GM18519 (cell line): ENCODE measurements around the gene NECAB3.

ENCODE experiments used
- ATAC-seq: cut with Tn5 transposase; IDR thresholded peaks from one replicate; pipeline ENCODE4 v1.9.1; 2021; ENCODE audit warnings: mild to moderate bottlenecking, moderate library complexity; ENCODE audit not compliant: unreplicated experiment, low FRiP score

NECAB3 gene

GRCh38 chr20:33679758-33680485, 5.7 kb upstream of the NECAB3 start:
- no peak for ATAC-seq

DNA sequence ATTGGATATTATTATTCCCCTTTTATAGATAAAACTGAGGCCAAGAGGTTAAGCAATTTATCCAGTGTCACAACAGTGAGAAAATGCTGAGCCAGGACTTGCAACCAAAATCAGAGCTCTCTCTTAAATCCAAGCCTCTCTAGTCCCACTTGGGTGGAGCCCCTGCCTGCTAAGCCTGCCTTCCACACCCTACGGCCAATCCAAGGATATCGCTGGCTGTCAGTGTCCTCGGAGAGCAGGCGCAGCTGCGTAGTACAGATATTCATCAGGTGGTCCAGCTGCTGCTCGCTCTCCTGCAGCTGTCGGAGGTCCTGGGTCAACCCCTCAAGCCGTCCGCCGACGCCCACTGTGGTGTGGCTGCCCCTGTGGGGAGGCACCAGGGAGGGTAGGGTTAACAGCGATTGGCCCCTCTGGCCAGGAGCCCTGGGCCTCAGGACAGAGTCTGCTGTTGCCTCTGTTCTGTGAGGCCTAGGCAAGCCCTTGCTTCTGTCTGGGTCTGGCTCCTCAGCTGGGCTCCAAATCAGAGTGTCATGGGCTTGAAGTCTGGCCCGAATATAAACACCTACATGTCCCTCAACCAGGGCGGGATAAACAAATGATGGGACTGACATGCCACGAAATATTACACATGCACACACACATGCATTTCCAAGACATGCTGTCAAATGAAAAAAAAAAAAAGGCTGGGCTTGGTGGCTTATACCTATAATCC, 3.9 kb upstream of the NECAB3 start:
- ATAC-seq = no peak

DNA sequence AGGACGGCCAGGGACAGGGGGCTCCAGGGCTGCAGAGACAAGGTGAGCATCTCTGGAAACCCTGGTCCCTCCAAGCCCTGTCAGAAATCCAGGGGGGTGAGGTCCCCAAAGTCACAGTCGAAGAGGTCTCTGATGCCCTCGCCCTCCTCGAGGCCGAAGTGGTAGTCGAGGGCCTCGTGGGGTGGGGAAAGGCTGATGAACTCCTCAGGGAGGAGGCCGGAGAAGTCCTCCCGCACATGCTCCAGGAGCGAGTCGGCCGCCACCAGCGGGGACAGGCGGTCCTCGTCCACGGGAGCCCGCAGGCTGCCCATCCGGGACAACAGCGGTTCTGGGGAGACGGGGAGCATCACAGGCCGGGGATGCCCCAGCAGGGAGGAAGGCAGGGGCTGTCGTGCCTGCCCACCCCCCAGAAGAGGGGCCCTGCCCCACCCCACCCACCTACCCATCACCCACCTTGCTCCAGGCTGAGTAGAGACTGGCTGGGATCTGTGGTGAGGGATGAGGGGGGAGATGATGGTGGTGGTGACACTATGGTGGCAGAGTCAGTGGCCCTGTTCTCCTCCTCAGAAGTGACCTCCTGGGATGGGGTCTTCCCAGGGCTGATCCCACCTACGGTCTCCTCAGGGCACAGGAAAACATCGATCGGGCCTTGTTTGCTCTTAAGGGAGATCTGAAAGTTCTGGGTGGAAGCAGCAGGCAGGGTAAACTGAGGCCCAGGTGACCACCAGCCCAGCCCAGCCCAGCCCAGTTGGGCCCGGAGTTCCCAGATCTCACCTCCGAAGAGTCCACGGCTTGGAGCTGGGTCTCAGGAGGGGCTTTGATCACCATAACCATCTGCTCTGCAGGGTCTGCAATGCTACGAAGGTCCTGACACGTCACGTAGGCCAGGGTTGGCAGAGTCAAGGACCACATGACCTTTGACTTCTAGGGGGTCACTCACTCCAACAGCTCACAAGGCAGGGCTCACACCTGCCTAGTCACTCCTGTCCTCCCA, 2.7 kb upstream of the NECAB3 start:
- ATAC-seq = no peak

GRCh38 chr20:33676121-33676520, 1.9 kb upstream of the NECAB3 start:
- ATAC-seq = no peak

- ATAC-seq = no peak
Measured at GRCh38 chr20:33675136-33675959, 1.1 kb upstream of the NECAB3 start.

DNA sequence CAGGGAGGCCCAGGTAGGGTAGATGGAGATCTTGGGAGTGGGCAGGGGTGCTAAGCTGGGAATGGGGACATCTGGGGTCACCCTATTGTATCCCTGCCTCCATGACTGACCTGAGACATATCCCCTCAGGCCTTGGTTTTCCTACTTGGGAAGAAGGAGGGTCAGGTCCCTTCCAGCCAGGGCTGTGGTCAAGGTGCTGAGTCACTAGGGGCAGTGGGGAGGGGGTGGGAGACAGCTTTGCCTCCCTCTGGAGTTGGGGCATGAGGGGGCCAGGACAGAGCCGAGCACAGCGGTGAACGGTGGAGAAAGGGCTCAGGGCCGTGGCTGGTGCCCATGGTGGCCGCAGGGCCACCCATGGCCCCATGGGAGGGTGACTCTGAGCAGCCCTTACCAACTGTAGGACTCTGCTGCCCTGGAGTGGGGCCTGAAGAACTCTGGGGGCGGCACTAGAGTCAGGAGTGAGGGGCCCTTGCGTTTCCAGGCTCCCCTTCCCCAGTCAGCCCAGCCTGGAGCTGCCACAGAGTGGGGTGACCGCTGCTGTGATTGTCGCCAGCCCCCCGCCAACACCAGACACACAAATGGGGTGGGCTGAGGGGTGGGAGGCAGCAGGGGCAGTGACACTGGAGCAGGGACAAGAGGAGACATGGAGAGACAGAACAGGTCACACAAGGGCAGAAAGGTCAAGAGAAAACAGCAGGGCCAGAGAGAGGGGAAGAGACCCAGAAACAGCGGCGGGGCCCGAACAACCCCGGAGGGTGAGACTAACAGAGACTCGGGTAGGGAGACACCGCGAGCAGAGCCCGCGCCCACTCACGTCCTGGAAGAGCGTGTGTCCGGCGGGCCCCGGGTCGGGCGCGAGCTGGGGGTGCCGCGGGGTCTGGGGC, 576 bp downstream of the NECAB3 start:
- ATAC-seq = no peak

GRCh38 chr20:33673114-33673409, 1.2 kb downstream of the NECAB3 start:
- no peak for ATAC-seq

- ATAC-seq = no peak
Measured at GRCh38 chr20:33672426-33673113, 1.7 kb downstream of the NECAB3 start.

- ATAC-seq = no peak
Measured at GRCh38 chr20:33671573-33672288, 2.5 kb downstream of the NECAB3 start.

DNA sequence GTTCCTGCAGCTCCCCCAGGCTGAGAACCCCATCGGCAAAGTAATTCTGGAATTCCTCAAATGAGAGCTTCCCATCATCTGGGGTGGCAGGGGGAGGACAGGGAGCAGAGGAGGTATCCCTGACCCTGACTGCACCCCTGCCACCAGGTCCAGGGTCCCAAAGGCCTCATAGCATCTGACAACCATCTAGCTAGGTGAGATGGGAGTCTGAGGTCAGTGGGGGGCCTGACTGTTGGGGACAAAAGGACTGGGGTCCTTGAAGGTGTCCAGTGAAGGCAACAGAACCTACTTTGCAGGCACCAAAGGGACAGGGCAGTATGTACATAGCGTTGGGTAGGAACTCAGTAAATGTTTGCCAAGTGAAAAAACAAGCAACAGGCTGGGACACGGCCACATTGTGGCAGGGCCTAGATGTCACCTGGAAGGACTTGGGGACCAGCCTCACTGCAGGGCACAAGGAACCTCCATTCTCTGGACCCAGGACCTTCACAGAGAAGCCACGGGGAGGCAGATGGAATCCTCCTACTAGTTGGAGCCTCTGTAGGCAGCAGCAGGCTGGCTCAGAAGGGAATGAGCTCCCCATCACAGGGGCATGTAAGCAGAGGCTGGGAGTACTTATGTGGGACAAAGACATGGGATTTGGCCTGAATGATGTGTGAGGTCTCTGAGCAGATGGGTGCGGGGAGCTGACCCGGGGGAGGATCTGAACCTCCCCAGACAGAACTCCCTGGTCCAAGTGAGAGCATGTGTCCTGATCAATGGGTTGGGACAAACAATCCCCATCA, 3.3 kb downstream of the NECAB3 start:
- ATAC-seq = no peak

- no peak for ATAC-seq
Measured at GRCh38 chr20:33669873-33670640, 4.2 kb downstream of the NECAB3 start.

DNA sequence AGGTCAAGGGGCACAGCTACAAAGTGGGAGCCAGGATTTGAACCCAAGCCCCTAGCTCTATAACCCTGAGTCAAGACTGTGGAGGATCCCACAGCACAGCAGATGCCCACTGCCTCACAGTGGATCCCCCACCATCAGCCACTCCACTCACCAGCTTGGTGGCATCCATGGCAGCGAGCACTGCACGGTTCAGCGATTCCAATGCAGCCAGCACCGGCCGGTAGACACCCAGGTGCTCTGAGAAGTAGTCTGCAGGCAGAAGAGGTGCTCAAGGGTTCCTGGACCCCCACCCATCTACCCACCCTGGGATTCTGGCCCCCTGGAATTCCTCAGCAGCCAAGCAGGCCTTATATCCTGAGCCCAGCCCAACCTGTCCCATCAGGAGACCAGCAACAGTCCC, 5.0 kb downstream of the NECAB3 start:
- no peak for ATAC-seq

GRCh38 chr20:33668466-33669155, 5.6 kb downstream of the NECAB3 start:
- ATAC-seq = no peak

- peak; percentile 28 for ATAC-seq
Measured at GRCh38 chr20:33667676-33668465, 6.4 kb downstream of the NECAB3 start.

- peak; percentile 7 for ATAC-seq
Measured at GRCh38 chr20:33667245-33667675, 7.0 kb downstream of the NECAB3 start.
